ENCODE results near the gene ATP6V0A1. TPM values are rescaled to one million over a fixed set of nuclear protein-coding genes. Genes with fewer than 3 reads are reported as not detected.

ATP6V0A1 gene
- total RNA-seq, 1 experiment from 2014 or later = 0.07 TPM

DNA sequence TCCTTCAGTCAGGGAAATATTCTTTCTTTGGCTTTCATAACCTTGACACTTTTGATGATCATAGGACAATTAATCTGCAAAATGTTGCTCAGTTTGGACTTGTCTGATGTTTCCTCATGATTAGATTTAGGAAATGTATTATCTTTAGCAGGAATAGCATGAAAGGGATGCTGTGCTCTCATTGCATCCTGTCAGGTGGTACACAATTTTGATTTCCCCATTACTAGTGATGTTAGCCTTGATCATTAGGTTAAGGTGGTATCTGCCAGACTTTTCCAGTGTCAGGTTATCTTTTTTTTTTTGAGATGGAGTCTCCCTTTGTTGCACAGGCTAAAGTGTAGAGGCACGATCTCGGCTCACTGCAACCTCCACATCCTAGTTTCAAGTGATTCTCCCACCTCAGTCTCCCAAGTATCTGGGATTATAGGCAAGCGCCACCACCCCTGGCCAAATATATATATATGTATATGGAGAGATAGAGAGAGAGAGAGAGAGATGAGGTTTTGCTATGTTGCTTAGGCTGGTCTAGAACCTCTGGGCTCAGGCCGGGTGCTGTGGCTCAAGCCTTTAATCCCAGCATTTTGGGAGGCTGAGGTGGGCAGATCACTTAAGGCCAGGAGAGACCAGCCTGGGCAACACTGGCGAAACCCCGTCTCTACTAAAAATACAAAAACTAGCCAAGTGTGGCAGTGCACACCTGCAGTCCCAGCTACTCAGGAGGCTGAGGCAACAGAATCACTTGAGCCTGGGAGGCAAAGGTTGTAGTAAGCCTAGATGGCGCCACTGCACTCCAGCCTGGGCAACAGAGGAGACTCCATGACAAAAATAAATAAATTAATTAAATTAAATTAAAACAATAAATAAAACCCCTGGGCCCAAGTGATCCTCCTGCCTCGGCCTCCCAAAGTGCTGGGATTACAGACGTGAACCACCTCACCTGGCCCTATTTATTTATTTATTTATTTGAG lies 19.8 kb upstream of the ATP6V0A1 start:
- Histone ChIP-seq H3K9ac (ENCODE audit: low read length) (no peak overlapping the region), H3F3A (ENCODE audit: low read length, unreplicated experiment) (no peaks in the 10 kb centered on the region), H3K4me2 (ENCODE audit: low read length) (no peak overlapping the region), H3K79me2 (ENCODE audit: low read length) (no peaks in the 10 kb centered on the region), H3K27me3 (ENCODE audit: low read length) (no peaks in the 10 kb centered on the region), H3K9me2 (replicated peaks; ENCODE audit: low read length) (no peaks in the 10 kb centered on the region), H3K9me3 (ENCODE audit: low read length) (no peaks in the 10 kb centered on the region), H3K4me1 (ENCODE audit: insufficient read depth, low read length) (no peaks in the 10 kb centered on the region), H3K36me3 (ENCODE audit: low read depth, low read length) (no peaks in the 10 kb centered on the region), H3K4me3 (ENCODE audit: low read length) (no peak overlapping the region), H2AFZ (ENCODE audit: low read length) (no peak overlapping the region), H4K20me1 (ENCODE audit: low read length) (no peaks in the 10 kb centered on the region), H3K27ac (ENCODE audit: low read length) (no peak overlapping the region)
- TF ChIP-seq EZH2 (IDR thresholded peaks at IDR 0.05; ENCODE audit: low read length, unreplicated experiment) (no peak), EZH2phosphoT487 (IDR thresholded peaks at IDR 0.05; ENCODE audit: borderline replicate concordance, low read length) (no peak), CTCF (conservative IDR thresholded peaks at IDR 0.05; ENCODE audit: low read depth, low read length) (no peak)
- CTCF ChIA-PET = no interaction called here
- no peak for ATAC-seq
- POLR2A ChIA-PET (ENCODE audit: unreplicated experiment) = no interaction called here
- DNase-seq = no peak
- intact Hi-C loops (cut with micrococcal nuclease) = no loop called here
- no TSS peak for BruUV-seq (replicated peaks)

GRCh38 chr17:42441371-42442195 lies 17.1 kb upstream of the ATP6V0A1 start:
- H3K79me2 ChIP-seq (ENCODE audit: low read length) = no peaks in the 10 kb centered on the region
- no peaks in the 10 kb centered on the region for H3K9me3 ChIP-seq (ENCODE audit: low read length)
- ATAC-seq (no peak), DNase-seq (no peak)
- no peaks in the 10 kb centered on the region for H3K27me3 ChIP-seq (ENCODE audit: low read length)
- intact Hi-C loops (cut with micrococcal nuclease) = no loop called here
- H3K27ac ChIP-seq (ENCODE audit: low read length) = no peak overlapping the region
- no peak overlapping the region for H3K4me2 ChIP-seq (ENCODE audit: low read length)
- H3K9ac ChIP-seq (ENCODE audit: low read length) = no peak overlapping the region
- ChIA-PET POLR2A (ENCODE audit: unreplicated experiment) (no interaction called here), CTCF (no interaction called here)
- H4K20me1 ChIP-seq (ENCODE audit: low read length) = no peaks in the 10 kb centered on the region
- no peak overlapping the region for H2AFZ ChIP-seq (ENCODE audit: low read length)
- no peaks in the 10 kb centered on the region for H3K4me1 ChIP-seq (ENCODE audit: insufficient read depth, low read length)
- H3K4me3 ChIP-seq (ENCODE audit: low read length) = no peak overlapping the region
- H3F3A ChIP-seq (ENCODE audit: low read length, unreplicated experiment) = no peaks in the 10 kb centered on the region
- no TSS peak for BruUV-seq (replicated peaks)
- no peaks in the 10 kb centered on the region for H3K9me2 ChIP-seq (replicated peaks; ENCODE audit: low read length)
- H3K36me3 ChIP-seq (ENCODE audit: low read depth, low read length) = no peaks in the 10 kb centered on the region
- TF ChIP-seq EZH2phosphoT487 (IDR thresholded peaks at IDR 0.05; ENCODE audit: borderline replicate concordance, low read length) (no peak), EZH2 (IDR thresholded peaks at IDR 0.05; ENCODE audit: low read length, unreplicated experiment) (no peak), CTCF (conservative IDR thresholded peaks at IDR 0.05; ENCODE audit: low read depth, low read length) (no peak)

All from PC-3 (cell line).